Sigmoid colon (tissue), 4 donors: ENCODE results near the gene ADCY3.

Experiments
- CTCF ChIP-seq, 4 experiments: fragments of 450-650 bp in 3 of 4; fragments of 200-600 bp in 1 of 4; IDR thresholded peaks; one replicate each; pipeline ENCODE4 v1.5.1; 2016 to 2019; ENCODE audit warnings: antibody characterized with exemption in 4 of 4, mild to moderate bottlenecking in 3 of 4, moderate library complexity in 2 of 4
- EP300 ChIP-seq, 4 donors: sonication (generic); formaldehyde crosslinking; IDR thresholded peaks; one replicate each; pipeline ENCODE4 v1.6.1; 2017; ENCODE audit warnings: antibody characterized with exemption in 4 of 4
- POLR2A ChIP-seq, 2 donors: fragments of 450-650 bp; IDR thresholded peaks; one replicate each; pipeline ENCODE4 v1.6.1; 2016; ENCODE audit warnings: antibody characterized with exemption in 2 of 2, mild to moderate bottlenecking in 2 of 2, moderate library complexity in 2 of 2
- POLR2AphosphoS5 ChIP-seq, 4 donors: sonication (generic); formaldehyde crosslinking; IDR thresholded peaks; one replicate each; pipeline ENCODE4 v1.6.1; 2017; ENCODE audit warnings: antibody characterized with exemption in 4 of 4

- TF ChIP-seq POLR2AphosphoS5 (IDR thresholded peaks at IDR 0.05), result no peak
- TF ChIP-seq CTCF (IDR thresholded peaks at IDR 0.05), result no peak
- TF ChIP-seq POLR2A (IDR thresholded peaks at IDR 0.05), result no peak
- TF ChIP-seq EP300 (IDR thresholded peaks at IDR 0.05), result no peak
Measured at GRCh38 chr2:24793761-24794435, 126.1 kb downstream of the ADCY3 start.
